AG20443 (cell line): ENCODE data around the gene SLC22A31.

Experiments
- DNase-seq: peaks from one replicate; pipeline ENCODE4 v3.0.0; 2012; ENCODE audit warnings: low spot score, mixed read lengths

SLC22A31 gene

DNA sequence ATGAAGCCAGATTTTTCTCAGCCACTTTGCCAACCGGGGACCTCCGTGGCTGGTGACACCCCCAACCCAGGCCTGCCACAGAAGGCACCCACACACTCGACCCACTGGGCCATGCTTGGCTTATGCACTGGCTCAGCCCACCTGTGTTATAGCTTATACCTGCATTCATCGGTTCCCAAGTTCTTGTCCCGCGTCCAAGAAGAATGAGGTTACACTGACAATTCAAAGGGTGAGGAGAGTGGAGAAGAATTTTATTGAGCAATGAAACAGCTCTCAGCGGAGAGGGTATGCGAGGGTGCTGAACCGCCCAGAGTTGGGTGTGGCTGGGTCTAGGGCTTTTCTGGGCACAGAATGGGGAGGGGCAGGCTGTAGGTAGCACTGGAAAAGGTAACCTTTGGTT lies 51.0 kb downstream of the SLC22A31 start:
- DNase-seq = no peak

DNA sequence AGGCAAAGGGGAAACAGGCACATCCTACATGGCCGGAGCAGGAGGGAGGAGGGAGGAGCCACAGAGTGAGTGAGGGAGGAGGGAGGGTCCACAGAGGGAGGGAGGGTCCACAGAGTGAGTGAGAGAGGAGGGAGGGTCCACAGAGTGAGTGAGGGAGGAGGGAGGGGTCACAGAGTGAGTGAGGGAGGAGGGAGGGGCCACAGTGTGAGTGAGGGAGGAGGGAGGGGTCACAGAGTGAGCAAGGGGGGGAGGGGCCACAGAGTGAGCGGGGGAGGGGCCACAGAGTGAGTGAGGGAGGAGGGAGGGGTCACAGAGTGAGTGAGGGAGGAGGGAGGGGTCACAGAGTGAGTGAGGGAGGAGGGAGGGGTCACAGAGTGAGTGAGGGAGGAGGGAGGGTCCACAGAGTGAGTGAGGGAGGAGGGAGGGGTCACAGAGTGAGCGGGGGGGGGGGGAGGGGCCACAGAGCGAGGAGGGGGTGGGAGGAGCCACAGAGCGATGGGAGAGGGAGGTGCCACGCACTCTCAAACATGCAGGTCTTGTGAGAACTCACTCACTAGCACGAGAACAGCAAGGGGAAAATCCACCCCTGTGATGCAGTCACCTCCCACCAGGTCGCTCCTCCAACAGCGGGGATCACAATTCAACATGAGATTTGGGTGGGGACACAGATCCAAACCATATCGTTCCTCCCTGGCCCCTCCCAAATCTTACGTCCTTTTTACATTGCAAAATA lies 53.1 kb downstream of the SLC22A31 start:
- no peak for DNase-seq

- no peak for DNase-seq
Measured at GRCh38 chr16:89146211-89147005, 53.9 kb downstream of the SLC22A31 start.
